ENCODE results near the gene LIN52.

GRCh38 chr14:74169906-74170305 is 85.2 kb downstream of the LIN52 start:
- TF ChIP-seq EZH2 (IDR thresholded peaks at IDR 0.05; ENCODE audit: insufficient read depth, poor library complexity, severe bottlenecking) (no peak), EZH2phosphoT487 (IDR thresholded peaks at IDR 0.05; ENCODE audit: insufficient read depth, low read depth) (no peak)
